Activated naive CD4-positive, alpha-beta T cell treated with anti-CD3 and anti-CD28 coated beads, Interleukin-2, amount 50 U/mL, for 72 hours (primary cell): ENCODE measurements around the gene PPP3R1. TPM values are rescaled to one million over a fixed set of nuclear protein-coding genes. Genes with fewer than 3 reads are reported as not detected.

Experiments used
- ATAC-seq, 2 donors: fragments of 150-1000 bp; cut with Tn5 transposase; 2 replicates each; pipeline ENCODE4 v1.10.0; 2021; ENCODE audit warnings: mild to moderate bottlenecking in 2 of 2, moderate library complexity in 2 of 2
- DNase-seq, 2 donors: peaks; one replicate each; pipeline ENCODE4 v3.0.0; 2021 to 2022; ENCODE audit warnings: low spot score in 2 of 2
- H3K27ac Mint-ChIP-seq, 2 donors: one replicate each; pipeline ENCODE4 v1.8.0; 2022; ENCODE audit warnings: mild to moderate bottlenecking in 2 of 2, mixed read lengths in 2 of 2
- H3K36me3 Mint-ChIP-seq, 2 donors: one replicate each; pipeline ENCODE4 v1.8.0; 2022; ENCODE audit warnings: mixed read lengths in 2 of 2
- H3K9me3 Mint-ChIP-seq, 2 donors: one replicate each; pipeline ENCODE4 v1.8.0; 2022; ENCODE audit warnings: mixed read lengths in 2 of 2
- total RNA-seq, 2 donors: library from RNA; stranded (reverse); gene quantifications; one replicate each; pipeline ENCODE4 v1.2.3, GENCODE V29; 2022

The PPP3R1 gene, protein sequence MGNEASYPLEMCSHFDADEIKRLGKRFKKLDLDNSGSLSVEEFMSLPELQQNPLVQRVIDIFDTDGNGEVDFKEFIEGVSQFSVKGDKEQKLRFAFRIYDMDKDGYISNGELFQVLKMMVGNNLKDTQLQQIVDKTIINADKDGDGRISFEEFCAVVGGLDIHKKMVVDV
- 10 to 100 TPM; 61.5 to 69.1 TPM for total RNA-seq

- H3K9me3 Mint-ChIP-seq, result no peaks in the 10 kb centered on the region
- H3K36me3 Mint-ChIP-seq, result peaks cover 19 to 28% of the 10 kb centered on the region in 2 donors
These were observed at the start of gene PPP3R1 for GRCh38 chr2:68252400-68253218. PPP3R1 (minus strand) TSS chr2:68252532; CDS start chr2:68252127, 405 bp downstream.

DNA sequence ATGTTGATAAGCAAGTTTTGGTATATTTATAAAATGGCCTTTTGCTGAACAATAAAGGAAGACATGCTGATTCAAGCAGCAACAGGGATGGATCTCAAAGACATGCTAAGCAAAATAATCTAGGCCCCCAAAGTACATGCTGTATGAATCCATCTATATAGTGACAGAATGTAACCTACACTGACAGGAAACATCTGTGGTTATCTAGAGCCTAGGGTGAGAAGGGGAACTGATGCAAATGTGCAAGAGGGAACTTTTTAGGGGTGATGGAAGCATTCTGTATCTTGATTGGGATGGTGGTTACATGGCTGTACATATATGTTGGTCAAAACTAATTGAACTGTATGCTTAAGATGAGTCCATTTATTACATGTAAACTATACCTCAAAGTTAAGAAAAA, 43.2 kb upstream of the PPP3R1 start:
- DNase-seq, result no peak
- ATAC-seq, result no peak
- Mint-ChIP-seq H3K9me3 (no peaks in the 10 kb centered on the region), H3K36me3 (no peaks in the 10 kb centered on the region), H3K27ac (no peak overlapping the region)

More at GRCh38 chr2:68252400-68253218, at the start of gene PPP3R1:
- ATAC-seq, result peak; percentile 87 to 90
- peak; percentile 91 to 96 for DNase-seq
- peak within 1 kb of the TSS; percentile 97 to 99 for H3K27ac Mint-ChIP-seq

DNA sequence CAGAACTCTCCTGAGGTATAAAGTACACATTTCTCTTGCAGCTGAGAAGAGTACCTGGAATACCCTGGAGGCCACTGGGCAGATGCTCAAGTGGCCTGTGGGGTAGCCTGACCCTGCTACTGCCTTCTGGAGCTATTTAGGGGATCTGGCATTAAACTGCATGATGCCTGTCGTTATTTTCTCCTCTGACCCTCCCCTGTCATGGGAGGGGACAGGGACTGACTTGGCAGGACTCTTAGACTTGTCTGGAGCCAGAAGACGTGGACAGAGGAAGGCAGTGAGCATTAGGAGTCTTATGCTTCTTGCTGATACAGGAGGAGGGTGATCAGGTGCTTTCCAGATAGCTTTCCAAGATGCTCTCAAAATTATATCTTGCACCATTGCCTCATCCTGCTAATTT, 42.6 kb upstream of the PPP3R1 start:
- DNase-seq, result no peak
- Mint-ChIP-seq H3K36me3 (no peaks in the 10 kb centered on the region), H3K27ac (no peak overlapping the region), H3K9me3 (no peaks in the 10 kb centered on the region)
- no peak for ATAC-seq

- DNase-seq (no peak), ATAC-seq (no peak)
- no peaks in the 10 kb centered on the region for H3K9me3 Mint-ChIP-seq
- H3K36me3 Mint-ChIP-seq, result no peaks in the 10 kb centered on the region
- no peak overlapping the region for H3K27ac Mint-ChIP-seq
These were observed 41.9 kb upstream of the PPP3R1 start for GRCh38 chr2:68294187-68294586.

DNA sequence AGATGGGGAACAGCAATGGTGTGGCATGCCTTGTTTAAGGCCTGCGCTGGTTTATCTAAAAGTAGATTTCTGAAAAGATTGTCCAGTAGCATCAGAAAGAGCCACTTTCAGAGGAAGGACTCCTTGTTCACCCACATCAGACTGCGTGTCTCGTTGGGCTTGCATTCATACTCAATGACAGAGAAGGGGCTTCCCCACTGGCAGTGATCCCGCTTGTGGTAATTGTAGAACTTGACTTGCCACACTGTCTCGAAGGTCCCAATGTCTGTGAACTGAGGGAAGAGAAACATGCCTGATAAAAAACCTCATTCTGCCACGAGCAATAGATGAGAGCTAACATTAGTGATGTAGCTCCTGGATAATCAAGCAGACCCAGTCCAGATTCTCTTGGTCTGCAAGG, 41.4 kb upstream of the PPP3R1 start:
- DNase-seq, result no peak
- no peaks in the 10 kb centered on the region for H3K9me3 Mint-ChIP-seq
- no peaks in the 10 kb centered on the region for H3K36me3 Mint-ChIP-seq
- ATAC-seq, result no peak
- no peak overlapping the region for H3K27ac Mint-ChIP-seq

DNA sequence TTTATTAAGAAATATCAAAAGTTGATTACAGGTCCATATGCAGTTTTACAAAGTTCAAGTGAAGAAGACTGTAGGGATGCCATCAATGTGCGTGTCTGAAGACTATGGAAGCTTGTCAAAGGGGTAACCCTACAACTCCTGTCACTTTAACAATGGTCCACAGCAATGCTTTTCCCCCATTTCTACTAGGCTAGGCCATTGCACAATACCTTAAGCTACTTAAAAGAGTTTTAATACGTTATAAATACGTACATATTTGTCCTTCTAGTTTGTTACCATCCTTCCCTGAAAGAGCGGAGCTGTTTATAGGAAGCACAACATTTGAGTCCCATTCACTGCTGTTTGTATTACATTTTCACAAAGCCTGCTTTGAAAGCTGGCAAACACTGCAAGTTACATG, 40.7 kb upstream of the PPP3R1 start:
- ATAC-seq (no peak), DNase-seq (no peak)
- Mint-ChIP-seq H3K27ac (no peak overlapping the region), H3K9me3 (no peaks in the 10 kb centered on the region), H3K36me3 (no peaks in the 10 kb centered on the region)

GRCh38 chr2:68292108-68292710, 39.9 kb upstream of the PPP3R1 start:
- H3K36me3 Mint-ChIP-seq, result no peaks in the 10 kb centered on the region
- peak in 1 of 2 donors; percentile 44 for ATAC-seq
- no peak overlapping the region for H3K27ac Mint-ChIP-seq
- no peak for DNase-seq
- no peaks in the 10 kb centered on the region for H3K9me3 Mint-ChIP-seq

GRCh38 chr2:68291314-68291713, 39.0 kb upstream of the PPP3R1 start:
- Mint-ChIP-seq H3K9me3 (no peaks in the 10 kb centered on the region), H3K36me3 (no peaks in the 10 kb centered on the region), H3K27ac (no peak overlapping the region)
- DNase-seq (no peak), ATAC-seq (no peak)

- DNase-seq (no peak), ATAC-seq (no peak)
- Mint-ChIP-seq H3K36me3 (no peaks in the 10 kb centered on the region), H3K27ac (no peak overlapping the region), H3K9me3 (no peaks in the 10 kb centered on the region)
These were observed 38.6 kb upstream of the PPP3R1 start for GRCh38 chr2:68290901-68291300.

- no peak for DNase-seq
- Mint-ChIP-seq H3K27ac (no peak overlapping the region), H3K36me3 (no peaks in the 10 kb centered on the region), H3K9me3 (no peaks in the 10 kb centered on the region)
- ATAC-seq, result no peak
These were observed 35.5 kb upstream of the PPP3R1 start for GRCh38 chr2:68287580-68288441.

- Mint-ChIP-seq H3K27ac (no peak overlapping the region), H3K36me3 (no peaks in the 10 kb centered on the region), H3K9me3 (no peaks in the 10 kb centered on the region)
- no peak for DNase-seq
- ATAC-seq, result no peak
These were observed 32.6 kb upstream of the PPP3R1 start for GRCh38 chr2:68284896-68285295.

DNA sequence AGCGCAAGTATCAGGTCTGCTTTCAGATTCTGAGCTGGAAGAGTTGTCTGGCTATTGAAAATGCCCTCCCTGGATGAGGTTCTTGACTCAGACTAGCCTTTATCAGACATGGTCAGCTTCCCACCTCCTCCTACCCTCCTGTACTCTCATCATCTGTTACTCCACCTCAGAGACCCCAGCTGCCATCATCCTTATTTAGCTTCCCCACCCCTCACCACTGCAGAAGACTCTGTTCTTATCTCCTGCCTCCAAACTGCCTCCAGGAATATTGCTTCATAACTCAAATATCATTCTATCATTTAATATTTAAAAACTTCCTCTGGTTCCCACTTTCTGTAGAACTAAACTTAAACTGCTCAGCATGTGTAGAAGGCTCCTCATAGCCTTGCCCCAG, 31.1 kb upstream of the PPP3R1 start:
- ATAC-seq, result no peak
- Mint-ChIP-seq H3K36me3 (no peaks in the 10 kb centered on the region), H3K9me3 (no peaks in the 10 kb centered on the region), H3K27ac (no peak overlapping the region)
- no peak for DNase-seq

GRCh38 chr2:68282811-68283418, 30.6 kb upstream of the PPP3R1 start:
- no peaks in the 10 kb centered on the region for H3K9me3 Mint-ChIP-seq
- ATAC-seq, result peak; percentile 59 to 60
- no peaks in the 10 kb centered on the region for H3K36me3 Mint-ChIP-seq
- H3K27ac Mint-ChIP-seq, result peak overlapping the region in 1 of 2 donors; percentile 1
- DNase-seq, result no peak

DNA sequence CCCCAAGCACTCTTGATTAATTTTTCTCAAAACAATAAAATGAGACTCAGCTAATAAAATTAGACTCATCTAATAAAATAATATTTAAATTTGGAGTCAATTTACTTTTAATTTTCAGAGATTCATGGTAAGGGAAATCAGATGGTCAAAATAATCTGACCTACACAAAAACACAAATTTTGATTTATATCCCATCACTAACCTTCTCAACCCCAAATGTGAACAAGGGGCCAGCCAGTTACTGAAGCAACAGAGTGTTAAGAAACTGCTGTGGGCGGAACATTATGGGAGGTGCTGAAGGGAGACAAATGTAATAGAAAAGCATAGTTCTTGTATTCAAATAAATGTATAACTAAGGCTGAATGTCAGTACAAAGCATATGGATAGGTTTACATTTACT, 28.5 kb upstream of the PPP3R1 start:
- no peaks in the 10 kb centered on the region for H3K36me3 Mint-ChIP-seq
- H3K9me3 Mint-ChIP-seq, result no peaks in the 10 kb centered on the region
- H3K27ac Mint-ChIP-seq, result no peak overlapping the region
- DNase-seq (no peak), ATAC-seq (no peak)

DNA sequence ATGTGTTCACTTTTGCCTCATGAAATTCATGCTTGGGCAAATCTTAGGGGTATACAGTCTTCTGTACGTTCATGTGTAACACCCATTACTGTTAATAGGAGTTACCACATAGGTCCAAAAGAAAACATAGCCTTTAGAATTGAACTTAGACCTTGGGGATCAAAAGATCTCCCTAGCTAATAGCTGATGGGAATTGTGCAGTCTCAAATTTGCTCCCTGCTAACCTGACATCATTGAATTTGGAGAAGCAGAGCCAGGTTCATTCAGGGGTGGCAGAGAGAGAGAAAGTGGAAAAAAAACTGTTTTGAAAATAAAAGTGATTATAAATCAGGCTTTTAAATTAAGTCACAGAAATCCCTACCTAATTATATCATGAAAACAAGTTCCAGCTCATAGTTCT, 28.0 kb upstream of the PPP3R1 start:
- DNase-seq (no peak), ATAC-seq (no peak)
- Mint-ChIP-seq H3K27ac (no peak overlapping the region), H3K36me3 (no peaks in the 10 kb centered on the region), H3K9me3 (no peaks in the 10 kb centered on the region)

DNA sequence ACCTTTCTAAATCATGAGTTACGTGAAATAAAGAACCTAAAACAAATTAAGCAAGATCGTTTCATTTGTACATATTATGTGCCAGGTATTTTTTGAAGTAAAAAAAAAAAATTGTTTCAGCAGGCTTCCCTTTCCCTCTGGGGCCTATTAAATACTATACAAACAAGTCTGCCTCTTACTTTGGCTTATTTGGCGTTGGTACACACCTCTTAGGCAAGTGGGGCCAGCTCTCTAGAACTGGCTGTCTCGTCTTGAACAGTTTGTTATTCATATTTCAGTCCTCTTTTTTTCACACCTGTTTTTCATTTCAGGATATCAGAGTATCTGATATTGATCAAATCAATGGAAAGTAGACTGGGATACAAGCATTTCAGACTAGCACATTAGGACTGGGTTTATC, 27.4 kb upstream of the PPP3R1 start:
- DNase-seq (no peak), ATAC-seq (no peak)
- Mint-ChIP-seq H3K36me3 (no peaks in the 10 kb centered on the region), H3K27ac (no peak overlapping the region), H3K9me3 (no peaks in the 10 kb centered on the region)
